SW480 (cell line): Measurements from ENCODE around the gene SKAP1.
"Not testable (repeated sequence)": the region's sequence is repeated elsewhere in the genome, so short reads cannot be mapped to it uniquely, and the experiment has no call there.

ENCODE experiments used
- DNase-seq: peaks from one replicate; pipeline ENCODE4 v3.0.0-alpha.2; 2016; ENCODE audit warnings: low spot score

SKAP1 gene

DNA sequence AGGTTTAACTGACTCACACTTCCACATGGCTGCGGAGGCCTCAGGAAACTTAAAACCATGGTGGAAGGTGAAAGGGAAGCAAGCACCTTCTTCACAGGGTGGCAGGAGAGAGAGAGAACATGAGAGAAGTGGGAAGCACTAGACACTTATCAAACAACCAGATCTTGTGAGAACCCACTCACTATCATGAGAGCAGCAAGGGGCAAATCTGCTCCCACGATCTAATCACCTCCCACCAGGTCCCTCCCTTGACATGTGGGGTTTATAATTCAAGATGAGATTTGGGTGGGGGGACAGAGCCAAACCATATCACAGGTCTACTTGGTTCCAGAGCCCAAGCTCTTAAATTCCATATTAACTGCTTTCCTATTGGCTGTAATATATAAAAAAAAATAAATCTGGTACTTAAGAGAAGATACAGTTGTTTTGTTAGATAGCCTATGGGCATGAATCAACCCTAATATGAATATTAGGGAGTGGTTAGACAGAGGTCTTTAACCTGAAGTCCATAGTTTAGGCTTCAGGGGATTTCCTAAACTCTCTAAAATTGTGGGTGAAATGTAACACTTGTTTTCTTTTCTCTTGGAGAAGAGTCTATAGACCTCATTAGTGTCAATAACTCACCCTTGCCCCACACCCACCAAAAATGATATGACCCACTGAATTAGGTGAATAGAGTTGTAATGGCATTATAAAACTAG lies 56.7 kb downstream of the SKAP1 start:
- no peak for DNase-seq

GRCh38 chr17:48368967-48369366 lies 61.0 kb downstream of the SKAP1 start:
- DNase-seq, result not testable (repeated sequence)

DNA sequence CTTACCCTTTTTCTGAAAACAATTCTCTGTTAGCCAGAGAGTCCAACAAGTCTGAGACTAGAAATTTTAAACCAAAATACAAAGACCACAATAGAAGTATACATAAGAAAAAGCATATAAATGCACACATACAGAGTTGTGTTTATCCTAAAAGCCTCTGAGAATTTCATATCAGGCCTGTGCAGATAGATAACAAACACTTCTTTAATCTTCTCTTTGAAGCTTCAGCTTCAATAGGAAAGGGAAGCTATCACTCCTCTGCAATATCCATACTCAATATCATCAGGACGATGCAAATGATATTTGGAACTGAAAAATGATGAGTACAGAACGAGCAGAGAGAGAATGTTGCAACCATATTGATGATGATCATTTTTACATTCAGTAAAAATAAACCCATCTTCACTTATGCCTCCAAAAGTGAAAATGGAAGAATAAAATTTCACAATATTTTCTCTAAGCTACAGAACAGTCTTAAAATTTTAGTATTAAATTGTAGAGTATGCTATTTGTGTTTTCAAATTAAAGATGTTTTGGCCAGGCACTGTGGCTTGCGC lies 61.6 kb downstream of the SKAP1 start:
- no peak for DNase-seq

GRCh38 chr17:48363161-48363560 lies 66.9 kb downstream of the SKAP1 start:
- DNase-seq, result no peak

GRCh38 chr17:48360861-48361633 lies 69.0 kb downstream of the SKAP1 start:
- not testable (repeated sequence) for DNase-seq

- no peak for DNase-seq
Measured at GRCh38 chr17:48357779-48358602, 72.0 kb downstream of the SKAP1 start.

- DNase-seq, result no peak
Measured at GRCh38 chr17:48356866-48357265, 73.1 kb downstream of the SKAP1 start.

DNA sequence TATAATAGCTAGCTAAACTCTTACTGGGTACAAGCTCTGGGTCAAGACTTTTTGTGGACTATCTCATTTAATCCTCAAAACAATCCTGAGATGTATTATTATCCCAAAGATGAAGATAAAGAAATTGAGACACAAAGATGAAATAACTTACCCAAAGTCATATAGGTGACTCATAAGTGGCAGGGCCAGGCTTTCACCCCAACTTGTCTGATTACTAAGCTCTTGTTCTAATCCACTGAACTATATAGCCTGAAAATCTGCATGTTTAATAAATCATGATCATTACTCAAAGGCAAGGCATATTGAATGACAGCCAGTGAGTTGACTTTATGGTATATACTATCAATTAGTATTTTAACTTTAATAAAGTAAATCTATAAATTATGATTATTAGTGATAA lies 77.4 kb downstream of the SKAP1 start:
- no peak for DNase-seq

DNA sequence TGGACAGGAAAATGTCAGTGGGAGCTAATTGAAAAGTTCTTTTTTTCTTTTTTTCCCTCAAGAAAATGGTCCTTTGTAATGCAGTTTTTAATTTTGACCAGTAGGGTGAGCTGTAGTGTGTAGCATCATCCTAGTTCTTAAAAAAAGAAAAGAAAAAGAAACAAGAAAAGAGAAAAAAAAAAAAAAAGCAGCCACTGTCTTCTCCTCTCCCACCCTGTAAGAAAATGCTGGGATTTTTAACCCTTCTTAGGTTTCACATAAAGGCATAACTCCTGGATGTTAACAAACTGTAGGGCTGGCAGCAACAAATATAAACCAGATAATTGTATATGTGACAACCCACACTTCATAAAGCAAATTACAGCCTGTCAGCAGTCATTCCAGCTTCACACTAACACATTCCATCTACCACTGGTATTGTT lies 78.1 kb downstream of the SKAP1 start:
- DNase-seq, result peak; percentile 39

DNA sequence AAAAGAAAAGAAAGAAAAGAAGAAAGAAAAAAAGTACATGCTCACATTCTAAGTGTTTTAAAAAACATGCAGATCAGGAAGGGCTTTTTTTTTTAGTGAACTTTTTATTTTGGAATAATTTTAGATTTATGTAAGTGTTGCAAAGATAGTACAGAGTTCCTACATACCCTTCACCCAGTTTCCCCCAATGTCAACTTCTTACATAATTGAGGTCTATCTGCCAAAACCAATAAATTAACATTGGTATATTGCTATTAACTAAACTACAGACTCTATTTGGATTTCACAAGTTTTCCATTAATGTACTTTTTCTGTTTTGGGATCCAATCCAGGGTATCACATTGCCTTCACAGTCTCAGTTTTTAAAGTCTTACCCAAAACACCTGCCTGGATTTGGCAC lies 81.7 kb downstream of the SKAP1 start:
- DNase-seq, result no peak

DNA sequence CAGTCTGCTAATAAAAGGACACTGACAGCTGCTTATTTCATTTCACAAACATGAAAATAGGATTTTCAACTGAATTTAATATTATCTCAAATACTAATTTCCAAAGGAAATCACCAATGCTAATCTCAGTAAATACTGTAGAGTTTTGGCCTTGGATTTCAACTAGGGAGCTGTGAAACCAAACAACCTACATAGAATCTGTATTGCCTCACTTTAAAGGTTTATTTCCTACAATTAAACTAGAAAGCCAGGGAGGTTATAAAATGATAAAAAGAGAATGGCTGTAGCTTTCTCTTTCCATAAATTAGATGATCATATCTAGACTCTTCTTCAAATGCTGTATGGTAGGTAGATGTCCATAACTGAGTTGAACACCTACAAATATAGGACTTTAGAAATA lies 82.8 kb downstream of the SKAP1 start:
- DNase-seq, result no peak

- no peak for DNase-seq
Measured at GRCh38 chr17:48344251-48344650, 85.8 kb downstream of the SKAP1 start.

DNA sequence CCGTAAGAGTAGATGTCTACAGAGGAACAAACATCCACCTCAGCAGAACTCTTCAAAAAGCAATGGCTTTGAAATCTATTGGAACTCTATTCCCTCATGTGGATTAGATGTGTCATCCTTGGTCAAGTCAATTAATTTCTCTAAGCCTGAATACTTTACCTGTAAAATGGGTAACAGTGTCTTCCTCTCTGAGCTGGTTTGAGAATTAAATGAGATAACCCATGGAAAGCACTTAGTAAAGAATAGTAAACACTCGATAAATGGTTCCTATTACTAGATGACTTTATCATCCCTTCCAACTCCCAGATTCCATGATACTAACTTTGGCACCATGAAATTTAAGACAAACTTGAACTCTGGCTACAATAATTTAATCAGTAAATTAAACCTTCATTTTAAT lies 89.1 kb downstream of the SKAP1 start:
- DNase-seq, result no peak

DNA sequence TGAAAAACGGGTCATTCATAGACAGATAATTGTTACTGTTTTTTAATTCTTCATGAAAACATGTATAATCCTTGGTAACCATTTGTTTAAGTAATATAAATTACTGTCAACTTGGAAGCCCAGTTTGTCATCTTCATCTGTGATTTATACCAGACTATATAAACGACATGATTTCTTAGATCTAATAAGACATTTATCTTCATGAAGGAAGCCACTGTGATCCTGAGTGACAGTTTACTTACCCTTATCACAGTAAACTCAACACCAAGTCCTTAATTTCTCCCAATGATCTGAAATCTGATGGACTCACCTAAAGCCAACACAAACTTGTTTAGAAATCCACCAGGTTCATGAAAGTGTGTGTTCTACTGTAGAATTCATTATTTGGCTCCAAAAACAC lies 91.3 kb downstream of the SKAP1 start:
- DNase-seq, result no peak

DNA sequence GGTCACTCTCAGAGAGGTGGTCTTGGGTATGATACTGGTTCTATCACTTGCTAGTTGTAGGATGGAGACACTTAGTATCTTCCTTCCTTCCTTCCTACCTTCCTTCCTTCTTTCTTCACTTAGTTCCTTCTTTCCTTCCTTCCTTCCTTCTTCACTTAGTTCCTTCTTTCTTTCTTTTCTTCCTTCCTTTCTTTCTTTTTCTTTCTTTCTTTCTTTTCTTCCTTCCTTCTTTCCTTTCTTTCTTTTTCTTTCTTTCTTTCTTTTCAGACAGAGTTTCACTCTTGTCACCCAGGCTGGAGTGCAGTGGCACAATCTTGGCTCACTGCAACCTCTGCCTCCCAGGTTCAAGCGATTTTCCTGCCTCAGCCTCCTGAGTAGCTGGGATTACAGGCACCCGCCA lies 92.1 kb downstream of the SKAP1 start:
- DNase-seq, result not testable (repeated sequence)

- DNase-seq, result no peak
Measured at GRCh38 chr17:48336986-48337385, 93.0 kb downstream of the SKAP1 start.

- peak; percentile 73 for DNase-seq
Measured at GRCh38 chr17:48335858-48336500, 94.0 kb downstream of the SKAP1 start.

GRCh38 chr17:48335146-48335784 lies 94.7 kb downstream of the SKAP1 start:
- DNase-seq, result no peak

DNA sequence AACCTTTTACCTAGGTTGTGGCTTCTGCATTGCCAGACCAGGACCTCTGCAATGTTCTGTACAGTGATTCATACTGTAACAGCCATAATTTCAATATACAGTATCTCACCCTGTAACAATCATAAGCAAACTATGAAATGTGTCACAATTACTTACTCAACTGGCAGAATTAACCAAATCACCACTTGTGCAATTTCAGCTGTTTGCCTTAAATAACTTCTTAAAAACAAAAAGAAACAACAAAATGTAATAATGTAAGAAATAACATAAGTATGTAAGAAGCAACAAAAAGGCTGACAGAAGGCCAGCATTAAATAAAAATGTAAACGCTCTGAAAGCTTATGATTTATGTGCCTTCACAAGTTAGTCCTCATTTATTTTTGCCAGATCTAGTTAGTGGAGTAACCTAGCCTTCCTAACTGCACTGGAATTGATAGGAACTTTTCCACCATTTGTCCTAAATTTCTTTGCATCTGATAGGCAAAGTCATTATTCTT lies 96.9 kb downstream of the SKAP1 start:
- DNase-seq, result no peak

GRCh38 chr17:48330887-48331286 lies 99.1 kb downstream of the SKAP1 start:
- DNase-seq, result no peak

- DNase-seq, result no peak
Measured at GRCh38 chr17:48330421-48330820, 99.6 kb downstream of the SKAP1 start.
